HG02623 (cell line): ENCODE data around the gene GIGYF1.
A peak's percentile ranks its signal among the peaks of the same experiment; 100 is the strongest.
"Not testable (repeated sequence)": the region's sequence is repeated elsewhere in the genome, so short reads cannot be mapped to it uniquely, and the experiment has no call there.

Experiments used
- ATAC-seq: cut with Tn5 transposase; IDR thresholded peaks from one replicate; pipeline ENCODE4 v1.9.1; 2021; ENCODE audit warnings: moderate library complexity; ENCODE audit not compliant: unreplicated experiment

Gene GIGYF1

GRCh38 chr7:100708395-100708794, 14.3 kb upstream of the GIGYF1 start:
- no peak for ATAC-seq

GRCh38 chr7:100706672-100707311, 12.7 kb upstream of the GIGYF1 start:
- no peak for ATAC-seq

- peak; percentile 87 for ATAC-seq
These were observed 12.0 kb upstream of the GIGYF1 start, which contains the start of gene POP7 for GRCh38 chr7:100705753-100706671. Gene POP7, plus strand, starts transcription at chr7:100706121. Its CDS starts 710 bp downstream, at chr7:100706831.

DNA sequence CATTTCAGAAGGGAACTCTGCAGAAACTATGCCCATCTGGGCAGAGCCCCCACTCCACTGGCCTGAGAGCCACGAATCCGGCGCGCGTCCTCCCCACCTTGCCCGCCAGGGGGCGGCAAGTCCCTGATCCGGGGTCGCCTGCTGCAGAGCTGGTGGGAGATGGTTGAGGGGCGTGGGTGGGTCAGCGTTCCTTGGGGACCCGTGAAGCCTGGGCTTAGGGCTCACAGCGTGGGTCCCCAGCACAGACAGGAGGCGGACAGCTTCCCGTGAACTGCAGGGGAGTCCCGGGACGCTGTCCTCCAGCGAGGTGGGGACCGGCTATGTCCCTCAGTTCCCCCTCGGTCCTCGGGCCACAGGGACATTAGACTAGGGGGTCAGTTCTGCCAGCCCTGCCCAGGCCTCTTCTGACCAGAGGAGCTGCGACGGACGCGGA, 11.3 kb upstream of the GIGYF1 start:
- ATAC-seq: peak; percentile 35

DNA sequence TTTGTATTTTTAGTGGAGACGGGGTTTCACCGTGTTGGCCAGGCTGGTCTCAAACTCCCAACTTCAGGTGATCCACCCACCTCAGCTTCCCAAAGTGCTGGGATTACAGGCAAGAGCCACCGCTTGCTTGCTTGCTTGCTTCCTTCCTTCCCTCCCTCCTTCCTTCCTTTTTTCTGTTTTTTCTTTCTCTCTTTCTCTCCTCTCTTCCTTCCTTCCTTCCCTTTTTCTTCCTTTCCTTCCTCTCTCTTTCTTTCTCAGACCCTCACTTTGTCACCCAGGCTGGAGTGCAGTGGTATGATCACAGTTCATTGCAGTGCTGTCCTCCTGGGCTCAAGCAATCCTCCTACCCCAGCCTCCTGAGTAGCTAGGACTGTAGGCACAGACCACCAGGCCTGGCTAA, 7.0 kb upstream of the GIGYF1 start:
- not testable (repeated sequence) for ATAC-seq

DNA sequence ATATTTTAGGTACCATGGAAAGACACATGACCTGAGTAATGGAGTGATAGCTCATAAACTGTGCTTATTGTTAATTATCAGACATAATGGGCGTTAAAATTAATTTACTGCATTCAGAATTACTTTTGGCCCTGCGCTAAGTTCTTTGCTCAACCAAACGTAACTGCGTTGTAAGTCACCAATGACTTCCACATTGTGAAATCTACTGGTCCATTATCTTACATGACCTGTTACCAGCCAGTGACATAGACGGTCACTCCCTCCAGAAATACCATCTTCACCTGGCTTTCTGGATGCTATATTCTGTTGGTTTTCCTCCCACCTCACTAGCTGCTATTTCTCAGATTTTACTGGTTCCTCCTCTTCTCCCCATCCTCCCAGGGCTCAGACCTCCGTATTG, 5.0 kb upstream of the GIGYF1 start:
- ATAC-seq: no peak

- ATAC-seq: no peak
These were observed 2.1 kb upstream of the GIGYF1 start for GRCh38 chr7:100696123-100696521.

GRCh38 chr7:100693312-100694097, 545 bp downstream of the GIGYF1 start:
- ATAC-seq: no peak

GRCh38 chr7:100692578-100692961, 1.5 kb downstream of the GIGYF1 start:
- ATAC-seq: no peak

DNA sequence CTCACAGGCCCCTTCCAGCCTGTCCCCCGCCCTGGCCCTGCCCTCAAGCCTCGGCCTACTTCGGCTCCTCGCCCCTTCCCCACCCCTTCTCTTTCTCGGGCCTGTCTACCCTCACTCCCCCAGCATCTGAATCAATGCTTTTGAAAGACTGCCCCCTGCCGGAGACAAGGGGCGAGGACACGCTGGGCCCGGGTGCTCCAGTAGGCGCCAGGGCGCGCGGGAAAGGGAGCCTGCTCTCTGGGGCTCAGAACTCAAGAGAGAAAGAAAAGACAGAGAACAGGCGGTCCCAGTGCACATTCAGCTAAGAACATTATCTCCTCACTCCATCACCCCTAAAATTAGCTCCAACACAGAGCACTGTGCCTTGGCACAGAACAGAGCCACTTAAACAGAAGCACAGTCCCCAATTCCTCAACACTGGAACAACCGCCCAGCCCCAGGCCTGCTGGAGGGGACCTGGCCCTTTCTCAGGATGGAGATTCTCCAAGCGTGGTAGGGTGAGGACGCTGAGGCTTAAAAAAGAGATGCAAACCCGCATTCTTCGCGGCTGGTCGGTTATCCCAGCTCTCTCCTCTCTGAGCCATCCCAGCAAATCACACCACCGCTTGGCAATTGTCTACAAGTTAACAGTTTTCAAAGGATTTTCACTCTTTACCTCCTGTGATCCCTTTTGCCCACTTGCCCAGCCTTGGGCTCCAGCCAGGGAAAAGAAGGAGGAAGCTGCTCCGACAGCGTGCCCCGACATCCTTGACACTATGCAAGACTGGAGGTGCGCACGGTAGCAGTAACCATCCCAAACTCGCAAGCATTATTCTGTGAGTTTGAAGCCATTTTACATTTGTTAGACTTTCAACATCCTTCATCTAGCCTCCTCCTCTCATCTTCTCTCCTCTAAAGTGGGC, 2.1 kb downstream of the GIGYF1 start:
- no peak for ATAC-seq

DNA sequence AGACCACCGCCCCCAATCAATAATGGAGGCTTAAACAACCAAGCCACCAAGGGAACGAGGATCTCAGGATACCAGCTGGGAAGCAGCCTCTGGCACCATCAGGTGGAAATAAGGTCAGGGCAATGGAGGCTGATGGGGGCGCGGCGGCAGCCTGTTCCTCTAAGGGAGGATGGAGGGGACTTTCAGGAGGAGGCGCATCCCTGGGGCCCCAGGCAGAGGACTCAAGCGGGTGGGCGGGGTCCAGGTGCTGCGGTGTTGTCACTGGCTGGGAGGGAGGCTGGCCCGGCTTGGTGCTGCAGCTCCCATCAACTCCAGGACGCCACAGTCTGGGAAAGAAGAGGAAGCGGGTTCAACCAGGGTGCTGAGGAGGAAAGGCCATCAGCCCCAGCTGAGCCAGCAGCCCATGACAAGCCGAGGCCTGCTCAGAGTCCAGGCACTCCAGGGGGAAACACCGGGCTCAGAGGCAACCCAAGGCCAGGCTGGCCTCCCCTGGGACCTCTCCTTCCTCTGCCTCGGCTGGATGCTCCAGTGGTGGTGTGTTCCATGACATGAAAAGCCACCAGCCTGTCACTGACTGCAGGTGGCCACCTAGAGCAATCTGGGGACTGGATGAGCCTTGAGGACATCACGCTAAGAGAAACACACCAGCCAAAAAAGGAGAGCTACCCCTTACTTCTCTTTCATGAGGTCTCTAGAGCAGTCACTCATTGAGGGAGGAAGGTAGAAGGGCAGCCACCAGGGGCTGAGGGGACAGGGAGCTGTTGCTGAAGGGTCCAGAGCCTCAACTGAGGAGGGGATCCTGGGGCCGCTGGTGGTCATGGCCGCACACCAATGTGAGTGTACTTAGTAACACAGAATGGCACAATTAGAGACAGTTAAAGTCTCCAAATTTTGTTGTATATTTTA, 4.6 kb downstream of the GIGYF1 start:
- ATAC-seq: no peak

DNA sequence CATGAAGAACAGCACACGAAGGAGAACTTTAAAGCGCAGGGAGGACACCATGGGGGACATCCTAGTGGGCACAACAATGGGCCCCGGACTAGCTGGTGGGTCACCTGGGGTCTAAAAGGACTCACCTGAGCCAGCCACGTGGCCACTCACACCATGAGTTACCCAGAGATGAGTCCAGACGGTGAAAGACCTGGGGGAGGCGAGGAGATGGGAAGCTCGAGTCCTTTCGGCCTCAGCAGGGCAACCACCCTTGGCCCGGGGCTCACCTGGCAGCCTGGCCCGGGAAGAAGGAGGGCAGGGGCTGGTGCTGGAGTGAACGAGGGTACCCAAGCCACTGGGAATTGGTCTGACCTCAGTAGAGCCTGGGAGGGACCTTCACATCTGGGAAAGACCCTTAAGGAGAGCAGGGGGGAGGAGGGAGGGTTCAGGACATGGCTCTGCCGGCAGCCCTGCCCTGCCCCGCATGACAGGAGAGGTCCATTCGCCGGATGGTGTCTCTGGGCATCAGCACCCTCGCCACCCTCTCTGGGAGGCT, 5.7 kb downstream of the GIGYF1 start:
- ATAC-seq: no peak

GRCh38 chr7:100687751-100688300, 6.2 kb downstream of the GIGYF1 start:
- no peak for ATAC-seq

- no peak for ATAC-seq
These were observed 6.8 kb downstream of the GIGYF1 start for GRCh38 chr7:100687261-100687660.

GRCh38 chr7:100686822-100687211, 7.2 kb downstream of the GIGYF1 start:
- ATAC-seq: no peak

DNA sequence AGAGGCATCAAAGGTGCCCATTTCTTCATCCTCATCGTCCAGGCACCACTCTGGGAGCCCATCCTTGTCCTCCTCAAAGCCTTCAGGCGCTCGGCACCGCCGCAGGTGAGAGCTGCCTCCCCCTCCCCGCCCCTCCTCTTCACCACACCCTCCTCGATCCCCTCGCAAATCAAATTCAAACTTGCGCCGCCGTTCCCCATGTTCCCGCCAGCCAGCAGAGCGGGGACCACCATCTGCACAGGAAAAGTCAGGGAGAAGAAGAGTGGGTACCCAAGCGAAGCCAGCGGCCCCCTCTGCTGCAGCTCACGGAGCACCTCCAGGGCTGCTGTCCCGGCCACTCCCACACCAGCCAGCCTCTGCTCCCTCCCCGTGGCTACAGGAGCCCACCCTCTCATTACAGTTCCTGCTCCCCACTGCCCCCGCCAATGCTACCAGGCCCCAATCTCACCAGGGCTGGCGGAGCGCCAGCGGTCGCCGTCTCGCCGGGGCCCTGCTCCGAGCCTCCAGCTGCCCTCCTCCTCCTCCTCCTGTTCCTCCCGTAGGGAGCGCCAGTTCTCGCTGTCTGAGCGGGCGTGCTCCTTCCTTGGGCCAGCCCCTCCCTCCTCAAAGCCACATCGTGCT, 7.7 kb downstream of the GIGYF1 start:
- no peak for ATAC-seq

DNA sequence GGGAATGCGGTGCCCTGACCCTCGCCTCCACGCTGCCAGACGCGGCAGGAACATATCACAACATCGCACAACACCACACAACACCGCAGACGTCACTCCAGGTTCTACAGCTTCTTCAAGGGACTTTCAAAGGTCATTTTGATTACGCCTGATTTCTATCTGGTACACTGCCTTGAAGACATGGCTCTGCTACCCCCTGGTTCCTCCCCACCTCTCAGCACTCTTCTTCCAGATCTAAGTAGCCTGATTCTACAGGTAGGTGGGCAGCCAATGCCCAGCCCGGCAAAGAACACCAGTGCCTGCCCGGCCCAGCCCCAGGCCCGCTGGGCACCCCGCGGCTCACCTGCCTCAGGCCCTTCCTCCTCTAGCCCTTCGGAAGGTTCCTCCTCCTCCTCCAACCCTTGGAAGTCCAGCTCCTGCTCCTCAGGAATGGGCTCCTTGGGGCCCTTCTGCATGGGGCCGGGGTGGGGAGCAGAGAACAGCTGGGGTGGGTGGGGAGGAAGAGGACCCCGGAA, 8.4 kb downstream of the GIGYF1 start:
- ATAC-seq: no peak

- ATAC-seq: no peak
These were observed 8.9 kb downstream of the GIGYF1 start for GRCh38 chr7:100685049-100685605.
